HCT116 (cell line): ENCODE data around the gene CAV1.

Experiments
- CTCF ChIP-seq, 3 experiments: fragments of 200-600 bp in 1 of 3; sonication (generic) in 1 of 3; IDR thresholded peaks in 2 of 3; conservative IDR thresholded peaks in 1 of 3; 2 replicates each; pipeline ENCODE4 v1.5.1; 2012 to 2017; ENCODE audit warnings: low read depth in 2 of 3, low read length in 2 of 3, antibody characterized with exemption in 1 of 3, borderline replicate concordance in 1 of 3, control low read depth in 1 of 3, mild to moderate bottlenecking in 1 of 3, mixed read lengths in 1 of 3, mixed run types in 1 of 3, moderate library complexity in 1 of 3; ENCODE audit not compliant: insufficient read depth in 1 of 3
- EGR1 ChIP-seq: IDR thresholded peaks from 2 replicates; pipeline ENCODE4 v1.6.1; 2012; ENCODE audit warnings: low read depth
- TCF7L2 ChIP-seq: IDR thresholded peaks from 2 replicates; pipeline ENCODE4 v1.7.0; 2011; ENCODE audit warnings: borderline replicate concordance, inconsistent platforms; ENCODE audit not compliant: insufficient read depth, insufficient read length; ENCODE audit errors: extremely low read depth
- YY1 ChIP-seq: IDR thresholded peaks from 2 replicates; pipeline ENCODE4 v1.6.1; 2011; ENCODE audit warnings: low read length, low read depth, moderate library complexity, mild to moderate bottlenecking; ENCODE audit not compliant: insufficient replicate concordance; ENCODE audit errors: extremely low read depth

GRCh38 chr7:116500078-116500853, 24.6 kb upstream of the CAV1 start:
- TF ChIP-seq EGR1: no peak
- TF ChIP-seq TCF7L2: no peak
- no peak for TF ChIP-seq CTCF (IDR thresholded peaks at IDR 0.05 in 2 of 3, conservative IDR thresholded peaks at IDR 0.05 in 1 of 3; ENCODE audit: borderline replicate concordance in 1 of 3, insufficient read depth in 1 of 3, low read depth in 2 of 3, low read length in 2 of 3)
- TF ChIP-seq YY1: no peak
